ENCODE results near the gene DACH1. TPM values are rescaled to one million over a fixed set of nuclear protein-coding genes. Genes with fewer than 3 reads are reported as not detected.

The DACH1 gene
- total RNA-seq, 1 donor from 2014 or later: 37.1 TPM

DNA sequence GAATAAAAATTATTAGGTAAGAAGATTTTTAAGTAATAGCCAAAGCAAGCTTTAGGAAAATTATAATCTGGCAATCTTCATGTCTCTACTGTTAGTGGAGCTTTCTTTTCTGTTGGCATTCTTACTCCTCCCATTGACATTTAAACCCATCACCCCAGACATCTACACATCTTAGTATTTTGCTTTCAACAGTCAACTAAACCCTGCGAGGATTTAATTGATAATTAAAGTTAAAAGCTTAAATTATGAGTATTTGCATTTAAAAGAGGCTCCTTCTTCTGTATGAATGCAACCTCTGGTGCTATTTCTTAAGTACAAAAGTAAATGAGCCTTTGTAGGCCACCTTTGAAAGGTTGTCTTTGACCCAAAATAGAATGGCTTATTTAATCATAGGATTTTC is 148.1 kb downstream of the DACH1 start:
- no peaks in the 10 kb centered on the region for H3K36me3 Mint-ChIP-seq (ENCODE audit: insufficient read depth)
- peaks cover 30% of the 10 kb centered on the region for H3K4me1 Mint-ChIP-seq (ENCODE audit: low read depth)
- peak overlapping the region; percentile 25 for H3K27ac Mint-ChIP-seq
- H3K9me3 Mint-ChIP-seq (ENCODE audit: low read depth): peaks cover 5% of the 10 kb centered on the region
- DNase-seq (ENCODE audit: low spot score, unreplicated experiment): no peak
- no peak overlapping the region for H3K4me3 Mint-ChIP-seq (ENCODE audit: low read depth)
- H3K27me3 Mint-ChIP-seq: no peaks in the 10 kb centered on the region
- TF ChIP-seq, protein P1, sequence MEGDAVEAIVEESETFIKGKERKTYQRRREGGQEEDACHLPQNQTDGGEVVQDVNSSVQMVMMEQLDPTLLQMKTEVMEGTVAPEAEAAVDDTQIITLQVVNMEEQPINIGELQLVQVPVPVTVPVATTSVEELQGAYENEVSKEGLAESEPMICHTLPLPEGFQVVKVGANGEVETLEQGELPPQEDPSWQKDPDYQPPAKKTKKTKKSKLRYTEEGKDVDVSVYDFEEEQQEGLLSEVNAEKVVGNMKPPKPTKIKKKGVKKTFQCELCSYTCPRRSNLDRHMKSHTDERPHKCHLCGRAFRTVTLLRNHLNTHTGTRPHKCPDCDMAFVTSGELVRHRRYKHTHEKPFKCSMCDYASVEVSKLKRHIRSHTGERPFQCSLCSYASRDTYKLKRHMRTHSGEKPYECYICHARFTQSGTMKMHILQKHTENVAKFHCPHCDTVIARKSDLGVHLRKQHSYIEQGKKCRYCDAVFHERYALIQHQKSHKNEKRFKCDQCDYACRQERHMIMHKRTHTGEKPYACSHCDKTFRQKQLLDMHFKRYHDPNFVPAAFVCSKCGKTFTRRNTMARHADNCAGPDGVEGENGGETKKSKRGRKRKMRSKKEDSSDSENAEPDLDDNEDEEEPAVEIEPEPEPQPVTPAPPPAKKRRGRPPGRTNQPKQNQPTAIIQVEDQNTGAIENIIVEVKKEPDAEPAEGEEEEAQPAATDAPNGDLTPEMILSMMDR (IDR thresholded peaks at IDR 0.05; ENCODE audit: unreplicated experiment): no peak

DNA sequence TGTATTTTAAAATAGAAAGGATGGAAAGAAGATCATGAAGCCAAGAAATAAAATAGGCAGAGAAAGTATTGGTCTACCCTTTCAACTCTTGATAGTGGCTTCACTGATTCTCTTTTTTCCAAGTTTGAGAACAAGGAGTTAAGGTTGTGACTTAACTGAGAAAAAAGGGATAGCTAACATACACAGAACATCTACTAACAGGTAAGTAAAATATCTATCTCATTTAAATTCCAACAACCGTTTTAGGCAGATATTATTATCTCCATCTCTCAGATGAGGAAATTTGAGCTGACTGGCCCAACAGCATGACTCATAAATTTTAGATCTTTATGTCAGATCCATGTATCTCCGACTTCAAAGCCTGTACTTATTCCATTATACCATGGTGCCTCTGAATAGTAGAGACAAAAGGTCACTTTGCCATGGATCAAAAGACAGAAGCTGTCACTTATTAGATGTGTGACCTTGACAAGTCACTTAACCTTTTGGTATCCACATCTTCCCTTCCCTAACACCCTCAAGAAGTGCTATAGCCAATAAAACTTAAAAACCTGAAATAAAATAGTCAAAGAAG is 152.1 kb downstream of the DACH1 start:
- Mint-ChIP-seq H3K36me3 (ENCODE audit: insufficient read depth) (no peaks in the 10 kb centered on the region), H3K27me3 (no peaks in the 10 kb centered on the region), H3K4me1 (ENCODE audit: low read depth) (peaks cover 39% of the 10 kb centered on the region), H3K9me3 (ENCODE audit: low read depth) (peaks cover 5% of the 10 kb centered on the region), H3K4me3 (ENCODE audit: low read depth) (no peak overlapping the region), H3K27ac (no peak overlapping the region)
- DNase-seq (ENCODE audit: low spot score, unreplicated experiment): no peak
- TF ChIP-seq, protein P1 (IDR thresholded peaks at IDR 0.05; ENCODE audit: unreplicated experiment): no peak

DNA sequence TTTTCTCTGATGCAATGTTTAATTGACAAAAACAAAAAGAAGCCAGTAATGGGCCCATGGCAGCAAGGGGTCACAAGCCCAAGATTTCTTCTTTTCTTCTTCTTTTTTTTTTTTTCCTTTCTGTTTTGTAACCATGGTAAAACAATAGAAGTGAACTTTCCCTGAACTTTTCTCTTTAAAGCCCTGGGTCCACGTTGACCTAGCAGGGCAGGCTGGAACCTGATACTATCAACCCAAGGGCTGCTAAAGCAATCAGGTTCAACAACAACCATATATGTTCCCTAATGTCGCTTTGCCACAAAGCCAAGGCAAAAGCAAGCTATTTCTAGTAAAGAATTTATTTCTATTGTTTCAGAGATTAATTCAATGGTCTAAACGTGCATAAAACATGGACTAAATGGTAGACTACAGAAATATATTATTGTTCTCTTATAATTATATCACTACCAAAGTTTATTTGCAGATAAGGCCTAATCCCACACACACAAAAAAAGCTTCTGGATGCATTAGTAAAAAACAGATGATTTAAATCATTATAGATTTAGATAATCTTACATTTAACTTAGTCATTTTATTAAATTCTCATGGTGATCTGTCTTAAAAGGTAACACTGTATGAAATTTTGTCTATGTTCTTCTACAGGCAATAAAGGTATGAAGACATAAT is 153.9 kb downstream of the DACH1 start:
- Mint-ChIP-seq H3K36me3 (ENCODE audit: insufficient read depth) (peaks cover 1% of the 10 kb centered on the region), H3K9me3 (ENCODE audit: low read depth) (peaks cover 8% of the 10 kb centered on the region), H3K4me3 (ENCODE audit: low read depth) (peak overlapping the region; percentile 17), H3K27me3 (no peaks in the 10 kb centered on the region), H3K27ac (peak overlapping the region; percentile 93), H3K4me1 (ENCODE audit: low read depth) (peaks cover 33% of the 10 kb centered on the region)
- DNase-seq (ENCODE audit: low spot score, unreplicated experiment): no peak
- TF ChIP-seq, protein P1 (IDR thresholded peaks at IDR 0.05; ENCODE audit: unreplicated experiment): no peak

DNA sequence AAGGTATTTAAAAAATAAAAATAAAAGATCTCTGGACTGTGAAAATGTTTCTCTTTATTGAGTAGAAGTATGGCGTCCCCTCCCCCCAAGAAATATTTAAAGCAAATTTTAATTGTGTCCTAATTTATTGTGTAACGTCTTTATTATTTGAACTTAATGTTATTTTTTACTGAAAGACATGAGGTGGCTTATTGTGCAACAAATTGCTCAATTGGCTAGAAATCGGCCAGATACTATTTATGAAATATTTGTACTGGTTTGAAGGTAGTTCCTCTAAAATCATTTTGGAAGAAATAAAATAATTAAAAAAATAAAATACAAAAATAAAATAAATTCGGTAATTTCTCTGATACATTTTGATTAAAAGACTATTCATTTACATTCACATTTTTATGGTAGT is 162.3 kb downstream of the DACH1 start:
- H3K27ac Mint-ChIP-seq: no peak overlapping the region
- DNase-seq (ENCODE audit: low spot score, unreplicated experiment): no peak
- peaks cover 3% of the 10 kb centered on the region for H3K36me3 Mint-ChIP-seq (ENCODE audit: insufficient read depth)
- H3K4me3 Mint-ChIP-seq (ENCODE audit: low read depth): no peak overlapping the region
- H3K27me3 Mint-ChIP-seq: no peaks in the 10 kb centered on the region
- TF ChIP-seq, protein P1 (IDR thresholded peaks at IDR 0.05; ENCODE audit: unreplicated experiment): no peak
- peaks cover 13% of the 10 kb centered on the region for H3K4me1 Mint-ChIP-seq (ENCODE audit: low read depth)
- peaks cover 3% of the 10 kb centered on the region for H3K9me3 Mint-ChIP-seq (ENCODE audit: low read depth)

DNA sequence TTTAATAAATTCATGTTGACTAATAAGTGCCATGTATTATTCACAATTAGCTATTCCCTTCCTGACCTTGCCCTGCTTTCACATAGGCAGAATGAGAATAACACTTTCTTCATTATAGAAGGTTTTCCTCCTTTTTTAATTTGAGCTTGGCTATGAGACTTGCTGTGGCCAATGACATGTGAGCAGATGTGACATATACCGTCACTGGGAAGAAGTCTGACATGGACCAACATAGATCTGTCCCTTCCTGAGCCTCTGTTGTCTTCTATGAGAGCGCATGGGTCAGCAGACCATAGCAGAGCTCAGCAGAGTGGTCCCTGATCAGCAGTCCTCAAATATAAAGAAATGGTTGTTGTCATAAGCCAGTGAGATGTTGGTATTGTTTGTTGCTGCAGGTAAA is 163.9 kb downstream of the DACH1 start:
- no peak for DNase-seq (ENCODE audit: low spot score, unreplicated experiment)
- no peak overlapping the region for H3K4me3 Mint-ChIP-seq (ENCODE audit: low read depth)
- H3K36me3 Mint-ChIP-seq (ENCODE audit: insufficient read depth): peaks cover 3% of the 10 kb centered on the region
- H3K9me3 Mint-ChIP-seq (ENCODE audit: low read depth): no peaks in the 10 kb centered on the region
- peaks cover 13% of the 10 kb centered on the region for H3K4me1 Mint-ChIP-seq (ENCODE audit: low read depth)
- TF ChIP-seq, protein P1 (IDR thresholded peaks at IDR 0.05; ENCODE audit: unreplicated experiment): no peak
- H3K27me3 Mint-ChIP-seq: no peaks in the 10 kb centered on the region
- no peak overlapping the region for H3K27ac Mint-ChIP-seq

Data from progenitor cell of endocrine pancreas (in vitro differentiated cells).